Gastroesophageal sphincter (tissue), 3 donors: ENCODE results near the gene ADD2.

ENCODE experiments used
- EP300 ChIP-seq: sonication (generic); formaldehyde crosslinking; IDR thresholded peaks from one replicate; pipeline ENCODE4 v1.6.1; 2017; ENCODE audit warnings: antibody characterized with exemption, mild to moderate bottlenecking
- POLR2A ChIP-seq, 2 donors: fragments of 450-650 bp; IDR thresholded peaks; one replicate each; pipeline ENCODE4 v1.6.1; 2017; ENCODE audit warnings: antibody characterized with exemption in 2 of 2, mild to moderate bottlenecking in 2 of 2, moderate library complexity in 1 of 2
- TF ChIP-seq, protein P1 (sequence below), 4 experiments: fragments of 200-600 bp in 2 of 4; fragments of 450-650 bp in 2 of 4; sonication (generic) in 1 of 4; IDR thresholded peaks; one replicate each; pipeline ENCODE4 v1.5.1; 2017 to 2019; ENCODE audit warnings: antibody characterized with exemption in 4 of 4, mild to moderate bottlenecking in 2 of 4, moderate library complexity in 2 of 4

- TF ChIP-seq, protein P1, sequence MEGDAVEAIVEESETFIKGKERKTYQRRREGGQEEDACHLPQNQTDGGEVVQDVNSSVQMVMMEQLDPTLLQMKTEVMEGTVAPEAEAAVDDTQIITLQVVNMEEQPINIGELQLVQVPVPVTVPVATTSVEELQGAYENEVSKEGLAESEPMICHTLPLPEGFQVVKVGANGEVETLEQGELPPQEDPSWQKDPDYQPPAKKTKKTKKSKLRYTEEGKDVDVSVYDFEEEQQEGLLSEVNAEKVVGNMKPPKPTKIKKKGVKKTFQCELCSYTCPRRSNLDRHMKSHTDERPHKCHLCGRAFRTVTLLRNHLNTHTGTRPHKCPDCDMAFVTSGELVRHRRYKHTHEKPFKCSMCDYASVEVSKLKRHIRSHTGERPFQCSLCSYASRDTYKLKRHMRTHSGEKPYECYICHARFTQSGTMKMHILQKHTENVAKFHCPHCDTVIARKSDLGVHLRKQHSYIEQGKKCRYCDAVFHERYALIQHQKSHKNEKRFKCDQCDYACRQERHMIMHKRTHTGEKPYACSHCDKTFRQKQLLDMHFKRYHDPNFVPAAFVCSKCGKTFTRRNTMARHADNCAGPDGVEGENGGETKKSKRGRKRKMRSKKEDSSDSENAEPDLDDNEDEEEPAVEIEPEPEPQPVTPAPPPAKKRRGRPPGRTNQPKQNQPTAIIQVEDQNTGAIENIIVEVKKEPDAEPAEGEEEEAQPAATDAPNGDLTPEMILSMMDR (IDR thresholded peaks at IDR 0.05) = no peak
- TF ChIP-seq EP300 = no peak
- TF ChIP-seq POLR2A (IDR thresholded peaks at IDR 0.05) = no peak
Observed at GRCh38 chr2:70615222-70615621, 152.8 kb downstream of the ADD2 start.
